ENCODE measurements around the gene EPSTI1. TPM values are rescaled to one million over a fixed set of nuclear protein-coding genes. Genes with fewer than 3 reads are reported as not detected.

The EPSTI1 gene
- total and polyA plus RNA-seq, 11 donors, result 1.3 to 36.1 (median 4.5) TPM

GRCh38 chr13:42849200-42849599 lies 142.8 kb downstream of the EPSTI1 start:
- H3K4me3 ChIP-seq, result no peak overlapping the region
- H3K27ac ChIP-seq, result no peak overlapping the region
- DNase-seq, result no peak
- H3K9me3 ChIP-seq, result no peaks in the 10 kb centered on the region
- intact Hi-C loops (cut with DNase I), result no loop called here
- 91 to 97% (median 94%) methylated on average over 2 of the region's 2 CpGs for WGBS, 4 donors
- TF ChIP-seq POLR2A (IDR thresholded peaks at IDR 0.05) (no peak), CTCF (IDR thresholded peaks at IDR 0.05) (no peak)
- H3K4me1 ChIP-seq, result no peaks in the 10 kb centered on the region
- no peak for ATAC-seq
- H3K36me3 ChIP-seq, result no peaks in the 10 kb centered on the region
- H3K27me3 ChIP-seq, result no peaks in the 10 kb centered on the region

- WGBS, 4 donors, result 29 to 53% (median 43%) methylated on average over 3 of the region's 3 CpGs
- Histone ChIP-seq H3K27ac (no peak overlapping the region), H3K4me3 (no peak overlapping the region), H3K27me3 (no peaks in the 10 kb centered on the region), H3K9me3 (no peaks in the 10 kb centered on the region), H3K36me3 (no peaks in the 10 kb centered on the region), H3K4me1 (no peaks in the 10 kb centered on the region)
- DNase-seq, result no peak
- intact Hi-C loops (cut with DNase I), result no loop called here
- no peak for ATAC-seq
- TF ChIP-seq POLR2A (IDR thresholded peaks at IDR 0.05) (no peak), CTCF (IDR thresholded peaks at IDR 0.05) (no peak)
Measured at GRCh38 chr13:42847891-42848663, 144.0 kb downstream of the EPSTI1 start.

- no peak for DNase-seq
- no peaks in the 10 kb centered on the region for H3K27me3 ChIP-seq
- H3K4me3 ChIP-seq, result no peak overlapping the region
- intact Hi-C loops (cut with DNase I), result loop anchor here in 4 of 10 donors (2.0 to 10.0 kb wide), 3 partner anchors 295 to 298 kb away; no protein-coding TSS in a partner anchor
- H3K27ac ChIP-seq, result no peak overlapping the region
- H3K4me1 ChIP-seq, result peaks cover 0 to 5% (median 0%) of the 10 kb centered on the region in 12 donors
- TF ChIP-seq CTCF (IDR thresholded peaks at IDR 0.05) (peak in 10 of 12 donors; percentile 9 to 48 (median 22)), POLR2A (IDR thresholded peaks at IDR 0.05) (no peak)
- peak in 1 of 4 donors; percentile 50 for ATAC-seq
- H3K9me3 ChIP-seq, result no peaks in the 10 kb centered on the region
- 46 to 55% (median 47%) methylated on average over 10 of the region's 10 CpGs for WGBS, 4 donors
- H3K36me3 ChIP-seq, result no peaks in the 10 kb centered on the region
Measured at GRCh38 chr13:42836930-42837690, 154.9 kb downstream of the EPSTI1 start.

Other genes starting within 250 kb of the EPSTI1 start
- 1 to 10 TPM in 2 of 9 donors, under 1 TPM in 7; 0.07 to 1.3 (median 0.69) TPM for gene FAM216B, start 210.7 kb downstream of the EPSTI1 start, total RNA-seq
- under 1 TPM; 0.12 to 0.38 TPM for gene FAM216B, start 210.7 kb downstream of the EPSTI1 start, polyA plus RNA-seq
- gene DNAJC15, start 31.3 kb upstream of the EPSTI1 start, total RNA-seq, result 10 to 100 TPM; 12.8 to 28.5 (median 24.1) TPM
- 10 to 100 TPM; 32.9 to 39.2 TPM for gene DNAJC15, start 31.3 kb upstream of the EPSTI1 start, polyA plus RNA-seq